Measurements from ENCODE around the gene HMX1.

Gene HMX1

DNA sequence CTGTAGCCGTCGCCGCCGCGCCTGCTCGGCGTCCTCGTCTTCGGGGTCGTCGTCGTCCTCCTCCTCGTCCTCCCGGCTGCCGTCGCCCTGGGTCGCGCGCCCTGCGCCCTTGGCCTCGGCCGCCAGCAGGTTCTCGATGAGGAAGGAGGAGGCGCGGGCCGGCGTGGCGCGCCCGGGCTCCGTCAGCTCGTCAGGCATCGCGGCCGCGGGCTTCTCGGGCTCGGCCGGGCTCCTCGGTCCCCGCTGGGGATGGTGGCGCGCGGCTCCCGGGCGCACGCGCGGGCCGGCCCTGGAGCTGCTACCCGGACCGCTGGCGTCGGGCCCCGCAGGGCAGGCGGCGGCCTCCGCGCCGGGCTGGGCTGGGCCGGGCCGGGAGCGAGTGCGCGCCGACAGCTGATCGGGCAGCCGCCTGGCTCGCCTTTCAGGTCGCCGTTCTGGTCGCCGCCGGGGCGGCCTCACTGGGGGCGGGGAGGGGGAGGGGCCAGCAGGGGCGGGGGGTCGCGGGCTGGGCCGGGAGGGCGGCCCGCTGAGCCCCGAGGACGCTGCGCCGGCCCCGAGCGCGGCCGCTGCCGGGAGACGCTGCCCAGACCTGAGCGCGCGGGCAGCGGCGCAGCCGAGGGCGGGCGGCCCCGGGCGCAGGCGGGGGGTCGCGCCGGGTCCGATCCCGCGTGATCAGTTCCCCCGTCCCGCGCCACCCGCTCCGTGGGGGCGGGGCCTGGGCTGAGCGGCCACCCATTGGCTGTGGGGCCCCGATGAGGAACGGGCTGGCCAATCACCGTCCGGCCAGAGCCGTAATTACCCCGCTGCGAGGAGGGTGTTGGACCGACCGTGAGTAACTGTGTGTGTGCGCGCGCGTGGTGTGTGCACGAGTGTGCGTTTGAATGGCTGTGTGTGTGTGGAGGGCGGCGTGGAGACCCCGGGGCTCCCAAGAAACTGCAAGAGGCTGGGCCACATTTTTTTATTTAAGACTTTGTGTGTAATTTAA is at the start of gene HMX1:
HMX1 (minus strand) TSS at position 423 of the 985 bp plus-strand sequence; CDS start at position 198, 225 bp downstream.
- Mint-ChIP-seq H3K27me3 (peaks cover 67% of the 10 kb centered on the region), H3K4me1 (ENCODE audit: low read depth) (peaks cover 3% of the 10 kb centered on the region), H3K36me3 (ENCODE audit: low read depth) (no peaks in the 10 kb centered on the region), H3K27ac (no peak within 1 kb of the TSS), H3K4me3 (no peak within 1 kb of the TSS), H3K9me3 (no peaks in the 10 kb centered on the region)

DNA sequence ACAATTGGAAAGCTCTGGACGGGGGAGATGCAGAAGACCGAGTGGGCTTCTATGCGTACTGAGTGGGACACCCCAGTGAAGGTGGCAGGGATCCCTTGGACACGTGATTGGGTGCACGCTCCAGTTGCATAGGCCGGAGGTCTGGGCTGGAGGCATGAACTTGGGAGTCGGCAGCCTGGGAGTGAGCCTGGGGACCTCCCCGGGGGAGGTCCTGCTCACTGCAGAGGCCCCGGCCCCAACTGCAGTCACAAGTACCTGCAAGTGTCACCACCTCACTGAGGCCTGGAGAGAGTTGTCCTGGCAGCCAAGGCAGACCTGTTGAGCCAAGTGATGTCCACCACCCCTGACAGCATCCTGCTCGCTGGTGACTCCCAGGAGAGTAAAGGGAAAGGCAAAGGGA is 49.3 kb upstream of the HMX1 start:
- H3K4me3 Mint-ChIP-seq, result no peak overlapping the region
- H3K4me1 Mint-ChIP-seq (ENCODE audit: low read depth), result no peaks in the 10 kb centered on the region
- peaks cover 19% of the 10 kb centered on the region for H3K9me3 Mint-ChIP-seq
- H3K27me3 Mint-ChIP-seq, result peaks cover 19% of the 10 kb centered on the region
- H3K27ac Mint-ChIP-seq, result no peak overlapping the region
- no peaks in the 10 kb centered on the region for H3K36me3 Mint-ChIP-seq (ENCODE audit: low read depth)

DNA sequence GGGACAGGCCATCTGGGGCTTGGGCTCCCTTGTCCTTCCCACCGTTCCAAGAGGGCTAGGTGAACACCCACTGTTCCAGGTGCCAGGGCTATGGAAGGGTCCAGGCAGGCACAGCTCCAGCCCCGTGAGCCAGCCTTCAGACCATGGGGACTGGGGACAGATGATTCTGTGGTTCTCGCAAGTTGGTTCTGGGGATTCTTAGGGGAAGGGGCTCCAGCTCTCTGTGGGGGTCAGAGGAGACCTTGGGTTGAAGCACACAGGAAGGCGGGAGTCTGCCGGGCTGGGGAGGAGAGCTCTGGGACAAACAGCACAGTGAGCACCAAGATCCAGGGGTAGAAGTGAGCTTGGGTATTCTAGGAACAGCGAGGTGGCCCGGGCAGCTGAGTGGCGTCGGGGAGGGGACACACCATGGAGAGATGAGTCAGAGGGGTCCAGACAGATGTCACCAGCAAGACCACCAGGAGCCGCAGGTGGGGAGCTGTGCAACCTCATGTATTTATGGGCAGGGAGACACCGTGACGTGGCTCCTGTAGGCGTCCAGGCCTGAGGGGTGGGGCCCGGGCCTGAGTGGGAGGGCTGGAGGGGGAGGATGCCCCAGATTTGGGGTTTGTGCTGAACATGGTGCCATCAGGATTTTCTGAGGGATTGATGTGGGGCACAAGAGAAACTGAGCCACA is 48.8 kb upstream of the HMX1 start:
- Mint-ChIP-seq H3K36me3 (ENCODE audit: low read depth) (no peaks in the 10 kb centered on the region), H3K4me3 (no peak overlapping the region), H3K4me1 (ENCODE audit: low read depth) (no peaks in the 10 kb centered on the region), H3K9me3 (peaks cover 19% of the 10 kb centered on the region), H3K27me3 (peaks cover 19% of the 10 kb centered on the region), H3K27ac (no peak overlapping the region)

DNA sequence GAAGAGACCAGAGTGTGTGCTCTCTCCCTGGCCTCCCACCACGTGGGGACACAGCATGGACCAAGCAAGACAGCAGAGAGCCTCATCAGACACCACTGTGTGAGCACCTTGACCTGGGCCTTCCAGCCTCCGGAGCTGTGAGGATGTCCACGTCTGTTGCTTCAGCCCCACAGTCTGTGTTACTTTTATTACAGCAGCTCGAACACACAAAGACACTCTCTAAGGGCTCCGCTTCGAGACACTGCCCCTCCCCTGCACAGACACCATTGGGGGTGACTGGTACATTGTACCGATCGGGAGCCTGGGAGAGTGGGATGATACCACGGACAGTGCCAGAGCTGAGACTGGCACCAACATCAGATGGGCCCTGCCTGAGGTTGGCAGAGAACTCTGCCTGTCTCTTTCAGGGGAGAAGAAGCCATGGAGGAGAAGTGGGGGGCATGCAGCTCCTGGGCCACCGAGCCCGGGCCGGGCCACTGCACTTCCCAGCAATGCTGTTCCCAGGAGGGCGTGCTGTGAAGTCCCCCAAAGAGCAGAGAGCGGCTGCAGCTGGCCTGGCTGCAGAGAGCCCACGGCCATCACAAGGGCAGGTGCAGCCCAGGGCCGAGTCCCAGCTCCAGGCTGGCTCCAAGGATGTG is 48.1 kb upstream of the HMX1 start:
- H3K27me3 Mint-ChIP-seq, result peaks cover 17% of the 10 kb centered on the region
- no peak overlapping the region for H3K27ac Mint-ChIP-seq
- no peaks in the 10 kb centered on the region for H3K4me1 Mint-ChIP-seq (ENCODE audit: low read depth)
- H3K4me3 Mint-ChIP-seq, result no peak overlapping the region
- no peaks in the 10 kb centered on the region for H3K36me3 Mint-ChIP-seq (ENCODE audit: low read depth)
- H3K9me3 Mint-ChIP-seq, result peaks cover 17% of the 10 kb centered on the region

DNA sequence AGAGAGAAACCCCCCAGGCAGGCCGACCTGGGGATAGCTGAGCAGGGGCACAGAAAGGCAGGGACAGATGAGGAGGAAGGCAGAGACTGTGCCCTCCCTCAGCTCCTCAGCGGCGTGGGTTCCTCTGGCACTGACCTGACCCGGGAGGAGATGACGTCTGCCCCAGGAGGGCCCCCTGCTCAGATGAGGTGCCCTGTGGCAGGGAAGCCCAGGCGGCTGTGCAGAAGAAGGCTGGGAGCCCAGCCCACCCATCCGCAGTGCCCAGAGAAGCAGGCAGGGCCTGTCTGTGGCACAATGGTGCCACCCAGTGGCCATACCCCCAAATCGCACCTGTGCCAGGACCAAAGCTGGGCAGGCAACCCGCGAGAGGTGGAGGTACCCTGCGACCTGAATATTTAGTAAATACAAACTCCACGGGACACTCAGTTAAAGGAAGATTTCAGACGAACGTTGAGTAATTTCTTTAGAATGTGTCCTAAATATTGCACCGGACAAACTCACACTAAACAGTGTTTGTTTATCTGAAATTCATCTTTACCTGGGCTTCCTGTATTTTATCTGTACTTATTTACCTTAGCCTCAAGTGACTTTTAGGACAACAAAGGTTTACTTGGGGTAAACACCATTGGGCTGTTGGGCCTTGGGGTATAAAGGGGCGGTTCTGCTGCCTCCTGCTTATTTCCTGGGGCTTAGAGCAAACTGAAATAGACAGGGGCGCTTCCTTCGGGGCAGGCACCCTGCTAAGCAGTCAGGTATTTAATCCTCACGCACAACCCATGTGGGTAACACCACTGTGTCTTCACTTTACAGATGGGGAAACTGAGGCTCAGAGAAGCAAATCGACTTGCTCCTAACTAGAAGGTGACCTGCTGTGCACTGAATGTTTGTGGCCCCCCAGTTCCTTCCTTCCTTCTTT is 46.5 kb upstream of the HMX1 start:
- H3K27me3 Mint-ChIP-seq, result peaks cover 7% of the 10 kb centered on the region
- no peak overlapping the region for H3K27ac Mint-ChIP-seq
- no peaks in the 10 kb centered on the region for H3K36me3 Mint-ChIP-seq (ENCODE audit: low read depth)
- H3K9me3 Mint-ChIP-seq, result peaks cover 3% of the 10 kb centered on the region
- no peaks in the 10 kb centered on the region for H3K4me1 Mint-ChIP-seq (ENCODE audit: low read depth)
- no peak overlapping the region for H3K4me3 Mint-ChIP-seq

DNA sequence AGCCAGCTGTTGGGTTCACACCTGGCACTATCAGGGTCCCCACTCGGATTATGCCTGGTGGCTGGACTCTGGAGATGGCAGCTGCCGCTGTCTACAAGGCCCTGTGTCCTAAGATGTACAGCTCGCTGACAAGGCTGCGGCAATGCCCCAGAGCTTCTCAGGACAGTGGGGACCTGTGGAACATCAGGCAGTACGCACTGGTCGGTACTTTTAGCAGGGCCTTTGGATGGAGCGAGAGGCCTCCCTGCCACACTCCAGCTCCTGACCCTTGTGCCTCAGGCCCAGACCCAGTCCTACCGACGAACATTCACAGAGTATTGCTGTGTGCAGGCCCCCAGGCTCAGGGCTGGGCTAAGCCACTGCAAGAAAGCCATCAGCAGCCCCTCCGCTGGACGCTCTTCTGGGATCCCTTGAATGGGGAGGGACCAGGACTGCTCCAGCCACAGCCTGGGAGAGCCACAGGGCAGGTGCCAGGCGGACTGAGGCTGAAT is 45.7 kb upstream of the HMX1 start:
- Mint-ChIP-seq H3K9me3 (no peaks in the 10 kb centered on the region), H3K4me3 (no peak overlapping the region), H3K27ac (no peak overlapping the region), H3K36me3 (ENCODE audit: low read depth) (no peaks in the 10 kb centered on the region), H3K27me3 (peaks cover 5% of the 10 kb centered on the region), H3K4me1 (ENCODE audit: low read depth) (no peaks in the 10 kb centered on the region)

DNA sequence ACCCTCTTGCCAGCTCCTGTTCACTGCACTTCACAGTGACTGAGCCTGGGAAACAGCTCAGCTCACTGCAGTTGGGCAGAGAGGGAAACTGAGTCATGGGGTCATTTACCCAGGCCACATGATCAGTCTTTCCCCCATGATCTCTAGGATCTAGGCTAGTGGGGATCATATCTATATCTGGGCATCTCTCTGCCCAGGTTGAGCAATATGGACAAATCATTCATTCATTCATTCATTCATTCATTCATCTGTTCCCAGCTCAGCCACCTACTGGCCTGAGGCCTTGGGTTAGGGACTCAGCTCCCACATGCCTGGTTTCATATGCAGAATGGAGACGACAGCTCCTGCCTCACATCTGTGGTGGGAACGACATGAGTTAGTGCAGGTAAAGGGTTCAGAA is 45.3 kb upstream of the HMX1 start:
- Mint-ChIP-seq H3K4me1 (ENCODE audit: low read depth) (no peaks in the 10 kb centered on the region), H3K27me3 (peaks cover 5% of the 10 kb centered on the region), H3K27ac (no peak overlapping the region), H3K9me3 (no peaks in the 10 kb centered on the region), H3K36me3 (ENCODE audit: low read depth) (no peaks in the 10 kb centered on the region), H3K4me3 (no peak overlapping the region)

DNA sequence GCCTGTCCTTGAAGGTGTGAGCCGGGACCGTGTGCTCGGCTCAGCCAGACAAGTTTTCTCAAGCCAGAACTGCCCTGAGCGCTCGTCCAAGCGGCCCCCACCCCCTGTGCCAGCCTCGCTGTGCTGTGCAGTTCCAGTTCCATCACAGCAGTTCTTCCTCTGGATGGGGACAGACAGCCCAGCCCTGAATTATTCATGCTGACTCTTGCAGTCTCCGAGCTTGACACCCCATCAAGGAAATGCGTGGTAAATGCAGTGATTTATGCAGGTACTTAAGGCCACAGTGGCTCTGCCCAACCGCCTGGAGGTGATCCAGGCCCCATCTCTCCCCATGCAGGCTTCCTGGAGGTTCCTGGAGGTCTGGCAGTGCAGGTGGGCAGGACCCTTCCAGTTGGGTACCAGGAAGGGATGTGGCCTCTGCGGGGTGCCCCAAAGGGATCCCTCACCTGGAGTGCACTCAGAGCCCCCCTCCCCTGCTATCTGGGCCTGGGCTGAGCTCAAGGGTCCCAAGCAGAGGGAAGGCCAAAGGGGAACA is 44.8 kb upstream of the HMX1 start:
- Mint-ChIP-seq H3K27ac (no peak overlapping the region), H3K4me3 (no peak overlapping the region), H3K4me1 (ENCODE audit: low read depth) (no peaks in the 10 kb centered on the region), H3K27me3 (peaks cover 5% of the 10 kb centered on the region), H3K36me3 (ENCODE audit: low read depth) (no peaks in the 10 kb centered on the region), H3K9me3 (no peaks in the 10 kb centered on the region)

DNA sequence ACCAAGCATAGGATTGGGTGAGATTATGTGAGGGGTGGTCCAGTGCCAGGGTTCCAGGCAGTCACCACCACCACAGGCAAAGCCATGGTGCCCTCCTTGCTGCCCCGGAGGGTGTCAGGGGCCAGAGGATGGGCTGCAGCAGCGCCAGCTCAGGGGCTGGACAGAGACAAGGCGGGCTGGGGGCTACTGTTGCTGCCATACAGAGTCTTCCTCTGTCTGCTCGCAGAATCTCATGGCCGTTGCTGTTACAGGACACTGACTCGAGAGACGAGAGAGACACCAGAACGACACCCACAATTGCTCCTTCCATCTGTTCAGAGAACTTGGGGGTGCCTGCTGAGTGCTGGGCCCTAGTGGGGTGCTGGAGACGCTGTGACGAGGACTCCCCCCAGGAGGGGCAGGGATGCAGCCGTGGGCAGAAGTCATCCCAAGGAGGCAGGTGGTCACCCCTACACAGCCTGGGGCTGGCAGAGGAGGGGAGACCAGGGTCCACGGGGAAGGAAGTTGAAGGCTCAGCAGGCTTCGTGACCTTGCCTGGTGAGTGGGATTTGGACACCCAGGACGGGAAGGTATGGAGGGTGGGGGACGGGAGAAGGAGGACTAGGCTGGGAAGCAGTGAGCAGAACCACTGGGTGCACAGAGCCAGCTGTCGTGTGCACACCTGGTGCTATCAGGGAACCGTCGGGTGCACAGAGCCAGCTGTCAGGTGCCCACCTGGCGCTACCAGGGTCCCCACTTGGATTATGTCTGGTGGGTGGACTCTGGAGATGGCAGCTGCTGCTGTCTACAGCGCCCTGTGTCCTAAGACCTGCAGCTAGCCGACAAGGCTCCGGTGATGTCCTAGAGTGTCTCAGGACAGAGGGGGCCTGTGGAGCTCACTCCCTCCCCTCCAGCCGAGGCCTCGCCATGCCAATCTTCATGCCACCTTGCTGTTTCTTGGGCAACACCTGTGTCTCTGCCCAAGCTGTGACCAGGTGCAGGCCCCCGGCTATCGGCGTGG is 43.9 kb upstream of the HMX1 start:
- Mint-ChIP-seq H3K27me3 (peaks cover 5% of the 10 kb centered on the region), H3K36me3 (ENCODE audit: low read depth) (no peaks in the 10 kb centered on the region), H3K9me3 (no peaks in the 10 kb centered on the region), H3K4me3 (no peak overlapping the region), H3K27ac (no peak overlapping the region), H3K4me1 (ENCODE audit: low read depth) (no peaks in the 10 kb centered on the region)

DNA sequence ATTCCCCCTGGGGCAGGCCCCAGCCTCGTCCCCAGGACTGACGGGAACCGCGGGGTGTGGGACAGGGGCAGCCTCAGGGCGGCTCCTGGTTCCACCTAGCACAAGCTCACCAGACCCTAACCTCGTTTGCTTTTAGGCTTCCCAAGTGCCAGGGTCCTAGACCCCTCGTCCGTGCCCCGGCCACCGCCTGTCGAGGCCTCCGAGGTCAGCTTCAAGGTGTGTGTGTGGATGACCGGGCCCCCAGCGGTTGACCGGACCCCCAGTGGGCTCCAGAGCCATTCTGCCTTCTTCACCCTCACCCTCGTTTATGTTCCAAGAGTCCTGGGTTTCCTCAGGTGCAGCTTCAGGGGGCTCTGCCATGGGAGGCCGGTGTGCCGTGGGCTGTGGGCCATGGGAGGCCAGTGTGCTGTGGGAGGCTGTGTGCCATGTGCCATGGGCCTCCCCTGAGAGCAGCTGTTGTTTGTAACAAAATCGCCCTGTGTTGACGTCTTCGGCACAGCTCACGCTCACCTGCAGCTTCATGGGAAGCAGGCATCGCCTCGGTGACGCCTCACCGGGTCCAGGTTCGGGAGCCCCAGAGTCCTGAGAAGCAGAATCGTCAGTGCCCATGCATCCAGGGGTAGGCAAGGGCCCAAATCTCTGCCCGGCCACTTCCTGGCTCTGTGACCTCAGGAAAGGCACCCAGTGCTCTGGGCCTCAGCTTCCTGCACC is 43.0 kb upstream of the HMX1 start:
- no peak overlapping the region for H3K27ac Mint-ChIP-seq
- no peaks in the 10 kb centered on the region for H3K9me3 Mint-ChIP-seq
- H3K36me3 Mint-ChIP-seq (ENCODE audit: low read depth), result no peaks in the 10 kb centered on the region
- no peaks in the 10 kb centered on the region for H3K4me1 Mint-ChIP-seq (ENCODE audit: low read depth)
- H3K4me3 Mint-ChIP-seq, result no peak overlapping the region
- peaks cover 5% of the 10 kb centered on the region for H3K27me3 Mint-ChIP-seq

DNA sequence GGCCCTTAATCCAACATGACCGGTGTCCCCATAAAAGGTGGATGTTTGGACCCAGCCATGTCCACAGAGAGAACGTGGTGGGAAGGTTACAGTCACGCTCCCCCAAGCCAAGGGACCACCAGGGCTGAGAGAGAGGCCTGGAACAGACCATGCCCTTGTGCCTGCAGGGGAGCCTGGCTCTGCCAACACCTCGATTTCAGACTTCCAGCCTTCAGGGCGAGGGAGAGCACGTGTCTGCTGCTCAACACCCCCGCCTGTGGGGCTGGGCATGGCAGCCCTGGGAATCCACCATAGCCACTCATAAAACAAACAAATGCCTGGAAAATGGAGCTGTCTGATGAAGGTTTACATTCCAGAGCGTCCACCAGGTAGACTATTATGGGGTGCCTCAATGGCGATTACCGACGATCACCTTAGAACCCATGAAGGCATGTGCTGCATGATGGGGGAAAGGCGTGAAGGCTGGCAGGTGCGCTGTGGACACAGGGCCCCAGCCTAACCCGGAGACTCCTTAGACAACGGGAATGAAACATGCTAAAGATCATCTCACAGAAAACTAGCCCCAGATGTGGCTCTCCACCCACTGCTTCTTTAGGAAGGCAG is 42.3 kb upstream of the HMX1 start:
- Mint-ChIP-seq H3K4me1 (ENCODE audit: low read depth) (no peaks in the 10 kb centered on the region), H3K27ac (no peak overlapping the region), H3K4me3 (no peak overlapping the region), H3K36me3 (ENCODE audit: low read depth) (no peaks in the 10 kb centered on the region), H3K27me3 (peaks cover 3% of the 10 kb centered on the region), H3K9me3 (no peaks in the 10 kb centered on the region)

DNA sequence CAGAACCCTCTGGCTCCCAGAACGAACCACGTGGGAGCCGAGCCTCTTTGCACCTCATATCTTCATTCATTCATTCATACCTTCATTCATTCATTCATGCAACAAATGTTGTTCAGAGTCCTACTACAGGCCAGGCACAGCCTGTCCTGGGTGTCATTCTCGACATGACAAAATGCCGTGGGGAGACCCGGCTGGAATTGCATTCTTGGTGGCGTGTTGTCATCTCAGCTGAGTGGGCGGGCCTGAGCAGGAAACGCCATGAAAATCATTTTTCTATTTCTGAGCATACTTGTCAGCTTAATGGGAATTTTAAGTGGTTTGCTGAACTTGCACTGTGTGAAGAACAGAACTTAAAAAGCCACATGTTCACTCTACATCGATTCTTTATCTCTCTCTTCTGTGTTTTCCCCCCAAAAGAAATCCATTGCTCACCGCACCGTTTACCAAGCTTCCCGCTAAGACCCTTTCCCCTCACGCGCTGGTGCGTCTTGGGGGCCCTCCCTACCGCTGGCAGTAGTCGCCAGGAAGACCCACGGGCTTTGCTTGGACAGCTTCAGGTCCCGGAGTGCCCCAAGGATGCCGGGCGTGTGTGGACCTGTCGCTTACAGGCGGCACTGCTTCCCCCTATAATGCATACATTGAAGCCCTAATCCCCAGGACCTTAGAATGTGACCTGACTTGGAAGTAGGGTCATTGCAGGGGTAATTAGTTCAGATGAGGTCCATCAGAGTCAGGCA is 41.6 kb upstream of the HMX1 start:
- no peaks in the 10 kb centered on the region for H3K9me3 Mint-ChIP-seq
- H3K27me3 Mint-ChIP-seq, result no peaks in the 10 kb centered on the region
- H3K27ac Mint-ChIP-seq, result no peak overlapping the region
- no peaks in the 10 kb centered on the region for H3K4me1 Mint-ChIP-seq (ENCODE audit: low read depth)
- H3K4me3 Mint-ChIP-seq, result no peak overlapping the region
- no peaks in the 10 kb centered on the region for H3K36me3 Mint-ChIP-seq (ENCODE audit: low read depth)

Measured in stimulated activated naive CD8-positive, alpha-beta T cell treated with anti-CD3 and anti-CD28 coated beads, Interleukin-15, Interleukin-2, amounts not matched to agents 100 ng/mL and 50 ng/mL, for 24 hours (primary cell).